Bronchial epithelial cell (primary cell): ENCODE data around the gene GPR65. TPM values are rescaled to one million over a fixed set of nuclear protein-coding genes. Genes with fewer than 3 reads are reported as not detected.

Experiments
- DNase-seq: peaks from one replicate; pipeline ENCODE4 v3.0.0-alpha.2; 2010; ENCODE audit warnings: low read depth
- FAIRE-seq: peaks from 2 replicates; lab custom pipeline; 2011; peaks lifted over from hg19 to GRCh38; lab: Jason Lieb, UNC
- H3K27me3 ChIP-seq: 2 replicates; pipeline ENCODE4 v1.5.1; 2011; ENCODE audit warnings: low read length; ENCODE audit not compliant: control insufficient read depth, insufficient read depth
- H3K36me3 ChIP-seq: 2 replicates; pipeline ENCODE4 v1.5.1; 2011; ENCODE audit warnings: low read length; ENCODE audit not compliant: control insufficient read depth, insufficient read depth
- H3K4me3 ChIP-seq: 2 replicates; pipeline ENCODE4 v1.5.1; 2011; ENCODE audit warnings: mild to moderate bottlenecking, low read depth, low read length, control low read depth
- CTCF ChIP-seq: IDR thresholded peaks from 2 replicates; pipeline ENCODE4 v1.5.1; 2011; ENCODE audit warnings: mild to moderate bottlenecking, moderate library complexity, low read length, control low read depth, inconsistent platforms; ENCODE audit not compliant: insufficient read depth, severe bottlenecking
- total RNA-seq: library from RNA; depleted of rRNA; stranded (reverse); fragments of >200 nt; gene quantifications from 2 replicates; pipeline ENCODE4 v1.2.1, GENCODE V29; 2014

The GPR65 gene
- total RNA-seq, 1 donor from 2014 or later = under 0.01 TPM

- TF ChIP-seq CTCF = no peak
- FAIRE-seq (no peak), DNase-seq (no peak)
- Histone ChIP-seq H3K4me3 (no peak overlapping the region), H3K27me3 (no peaks in the 10 kb centered on the region), H3K36me3 (no peaks in the 10 kb centered on the region)
These were observed 1.3 kb downstream of the GPR65 start for GRCh38 chr14:88005978-88006851.

GRCh38 chr14:88007608-88008007 lies 2.7 kb downstream of the GPR65 start:
- H3K4me3 ChIP-seq = no peak overlapping the region
- no peaks in the 10 kb centered on the region for H3K27me3 ChIP-seq
- no peaks in the 10 kb centered on the region for H3K36me3 ChIP-seq
- no peak for DNase-seq
- no peak for FAIRE-seq
- no peak for TF ChIP-seq CTCF

- Histone ChIP-seq H3K36me3 (no peaks in the 10 kb centered on the region), H3K27me3 (no peaks in the 10 kb centered on the region), H3K4me3 (no peak overlapping the region)
- no peak for TF ChIP-seq CTCF
- DNase-seq = no peak
- FAIRE-seq = no peak
These were observed 3.3 kb downstream of the GPR65 start for GRCh38 chr14:88008039-88008742.

GRCh38 chr14:88009486-88009885 lies 4.6 kb downstream of the GPR65 start:
- DNase-seq (no peak), FAIRE-seq (no peak)
- Histone ChIP-seq H3K27me3 (no peaks in the 10 kb centered on the region), H3K36me3 (no peaks in the 10 kb centered on the region), H3K4me3 (no peak overlapping the region)
- no peak for TF ChIP-seq CTCF

GRCh38 chr14:88010331-88010730 lies 5.4 kb downstream of the GPR65 start:
- no peak for TF ChIP-seq CTCF
- DNase-seq = no peak
- Histone ChIP-seq H3K27me3 (no peaks in the 10 kb centered on the region), H3K4me3 (no peak overlapping the region), H3K36me3 (no peaks in the 10 kb centered on the region)
- FAIRE-seq = no peak
